WTC11 (cell line): ENCODE data around the gene PTCD3. TPM values are rescaled to one million over a fixed set of nuclear protein-coding genes. Genes with fewer than 3 reads are reported as not detected.

Experiments used
- ATAC-seq: fragments of 200-7000 bp; cut with Tn5 transposase; 2 replicates; pipeline ENCODE4 v1.10.0; 2021; ENCODE audit warnings: mild to moderate bottlenecking, moderate library complexity
- CTCF ChIA-PET: fragments of 300-600 bp; sonication (Branson Sonifier 250); formaldehyde crosslinking; loops from one replicate; lab custom pipeline; 2021; ENCODE audit warnings: antibody characterized with exemption; lab: Charles Lee
- POLR2A ChIA-PET: fragments of 350-600 bp; sonication (Branson Sonifier 250); formaldehyde crosslinking; loops from one replicate; lab custom pipeline; 2021; ENCODE audit warnings: antibody characterized with exemption; lab: Charles Lee
- DNase-seq: peaks from one replicate; pipeline ENCODE4 v3.0.0; 2021; ENCODE audit warnings: low spot score
- H3K27ac Mint-ChIP-seq: 2 replicates; pipeline ENCODE4 v1.8.0; 2021; ENCODE audit warnings: mixed read lengths
- H3K27me3 Mint-ChIP-seq: 2 replicates; pipeline ENCODE4 v1.8.0; 2021; ENCODE audit warnings: low read depth, mild to moderate bottlenecking, moderate library complexity, mixed read lengths
- H3K36me3 Mint-ChIP-seq: 2 replicates; pipeline ENCODE4 v1.8.0; 2021; ENCODE audit warnings: mixed read lengths
- H3K4me1 Mint-ChIP-seq: 2 replicates; pipeline ENCODE4 v1.8.0; 2022; ENCODE audit warnings: mixed read lengths
- H3K4me3 Mint-ChIP-seq: 2 replicates; pipeline ENCODE4 v1.8.0; 2021; ENCODE audit warnings: mild to moderate bottlenecking, moderate library complexity, mixed read lengths
- H3K9me3 Mint-ChIP-seq: 2 replicates; pipeline ENCODE4 v1.8.0; 2021; ENCODE audit warnings: mixed read lengths
- ATF1 ChIP-seq: sonication (generic); formaldehyde crosslinking; IDR thresholded peaks from 2 replicates; pipeline ENCODE4 v1.8.1; 2023; ENCODE audit warnings: mild to moderate bottlenecking, moderate library complexity, missing genetic modification reagents
- CREM ChIP-seq: sonication (generic); formaldehyde crosslinking; IDR thresholded peaks from 2 replicates; pipeline ENCODE4 v1.8.1; 2022; ENCODE audit warnings: mild to moderate bottlenecking, missing genetic modification reagents, moderate library complexity
- CTCF ChIP-seq: fragments of 200-600 bp; IDR thresholded peaks from 2 replicates; pipeline ENCODE4 v1.8.0; 2022; ENCODE audit warnings: antibody characterized with exemption
- FOXJ3 ChIP-seq: sonication (generic); formaldehyde crosslinking; IDR thresholded peaks from 2 replicates; pipeline ENCODE4 v1.9.0; 2021; ENCODE audit warnings: missing genetic modification reagents, mild to moderate bottlenecking, borderline replicate concordance
- FOXP1 ChIP-seq: sonication (generic); formaldehyde crosslinking; IDR thresholded peaks from 2 replicates; pipeline ENCODE4 v1.8.0; 2022; ENCODE audit warnings: missing genetic modification reagents, mild to moderate bottlenecking, moderate library complexity, borderline replicate concordance
- IRF1 ChIP-seq: sonication (generic); formaldehyde crosslinking; IDR thresholded peaks from 2 replicates; pipeline ENCODE4 v1.8.0; 2023; ENCODE audit warnings: missing genetic modification reagents
- IRF2 ChIP-seq: sonication (generic); formaldehyde crosslinking; IDR thresholded peaks from 2 replicates; pipeline ENCODE4 v1.8.0; 2022; ENCODE audit warnings: low read depth, missing genetic modification reagents, borderline replicate concordance
- KAT7 ChIP-seq: sonication (generic); formaldehyde crosslinking; IDR thresholded peaks from 2 replicates; pipeline ENCODE4 v1.8.1; 2023; ENCODE audit warnings: missing genetic modification reagents, mild to moderate bottlenecking, borderline replicate concordance
- NFE2L1 ChIP-seq: sonication (generic); formaldehyde crosslinking; IDR thresholded peaks from 2 replicates; pipeline ENCODE4 v1.8.1; 2023; ENCODE audit warnings: missing genetic modification reagents
- ZMAT4 ChIP-seq: fragments of 250-450 bp; sonication (Bioruptor Pico); IDR thresholded peaks from 2 replicates; pipeline ENCODE4 v1.9.0; 2021; ENCODE audit warnings: mild to moderate bottlenecking
- ZNF219 ChIP-seq: sonication (generic); formaldehyde crosslinking; IDR thresholded peaks from 2 replicates; pipeline ENCODE4 v1.8.0; 2023; ENCODE audit warnings: missing genetic modification reagents, mild to moderate bottlenecking, borderline replicate concordance
- total RNA-seq: library from RNA; stranded (reverse); gene quantifications from 3 replicates; pipeline ENCODE4 v1.2.3, GENCODE V29; 2021
- TF ChIP-seq, protein P1 (sequence below): sonication (generic); formaldehyde crosslinking; conservative IDR thresholded peaks from 2 replicates; pipeline ENCODE4 v1.8.1; 2023; ENCODE audit warnings: mild to moderate bottlenecking, low read depth, missing genetic modification reagents, moderate library complexity
- TF ChIP-seq, protein P2 (sequence below): sonication (generic); formaldehyde crosslinking; IDR thresholded peaks from 2 replicates; pipeline ENCODE4 v1.8.0; 2022; ENCODE audit warnings: missing genetic modification reagents
- TF ChIP-seq, protein P3 (sequence below): sonication (generic); formaldehyde crosslinking; IDR thresholded peaks from 2 replicates; pipeline ENCODE4 v1.8.0; 2023; ENCODE audit warnings: mild to moderate bottlenecking, missing genetic modification reagents

The PTCD3 gene
- total RNA-seq, 1 experiment from 2014 or later = 192 TPM

DNA sequence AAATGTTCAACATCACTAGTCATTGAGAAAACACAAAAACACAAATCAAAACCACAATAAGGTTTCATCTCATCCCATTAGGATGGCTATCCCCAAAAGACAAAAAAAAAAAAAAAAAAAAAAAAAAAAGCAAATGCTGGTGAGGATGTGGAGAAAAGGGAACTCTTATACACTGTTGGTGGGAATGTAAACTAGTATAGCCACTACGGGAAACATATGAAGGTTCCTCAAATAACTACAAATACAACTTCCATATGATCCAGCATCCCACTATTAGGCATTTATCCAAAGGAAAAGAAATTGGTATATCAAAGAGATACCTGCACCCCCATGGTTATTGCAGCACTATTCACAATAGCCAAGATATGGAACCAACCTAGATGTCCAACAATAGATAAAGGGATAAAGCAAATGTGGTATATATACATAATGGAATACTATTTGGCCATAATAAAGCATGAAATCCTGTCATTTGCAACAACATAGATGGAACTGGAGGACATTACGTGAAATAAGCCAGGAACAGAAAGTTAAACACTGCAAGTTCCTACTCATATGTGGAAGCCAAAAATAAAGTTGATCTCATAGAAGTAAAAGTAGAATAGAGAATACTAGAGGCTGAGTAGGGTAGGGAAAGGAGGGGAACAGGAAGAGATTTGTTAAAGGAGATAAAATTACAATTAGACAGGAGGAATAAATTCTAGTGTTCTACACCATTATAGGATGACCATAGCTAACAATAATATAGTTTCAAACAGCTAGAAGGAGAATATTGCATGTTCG is 8.7 kb upstream of the PTCD3 start:
- Mint-ChIP-seq H3K4me1 (no peaks in the 10 kb centered on the region), H3K9me3 (no peaks in the 10 kb centered on the region), H3K4me3 (no peak overlapping the region), H3K27ac (no peak overlapping the region), H3K36me3 (peaks cover 50% of the 10 kb centered on the region), H3K27me3 (no peaks in the 10 kb centered on the region)
- CTCF ChIA-PET = interaction anchor here (1.1 kb wide), 1 partner anchor 9 kb away, joined by 7 read pairs; no protein-coding TSS in a partner anchor
- DNase-seq (no peak), ATAC-seq (no peak)
- no peak for TF ChIP-seq KAT7
- TF ChIP-seq ZNF219 (CRISPR knock-in tag) = no peak
- no peak for TF ChIP-seq NFE2L1 (CRISPR knock-in tag)
- no peak for TF ChIP-seq CTCF
- TF ChIP-seq, protein P1, sequence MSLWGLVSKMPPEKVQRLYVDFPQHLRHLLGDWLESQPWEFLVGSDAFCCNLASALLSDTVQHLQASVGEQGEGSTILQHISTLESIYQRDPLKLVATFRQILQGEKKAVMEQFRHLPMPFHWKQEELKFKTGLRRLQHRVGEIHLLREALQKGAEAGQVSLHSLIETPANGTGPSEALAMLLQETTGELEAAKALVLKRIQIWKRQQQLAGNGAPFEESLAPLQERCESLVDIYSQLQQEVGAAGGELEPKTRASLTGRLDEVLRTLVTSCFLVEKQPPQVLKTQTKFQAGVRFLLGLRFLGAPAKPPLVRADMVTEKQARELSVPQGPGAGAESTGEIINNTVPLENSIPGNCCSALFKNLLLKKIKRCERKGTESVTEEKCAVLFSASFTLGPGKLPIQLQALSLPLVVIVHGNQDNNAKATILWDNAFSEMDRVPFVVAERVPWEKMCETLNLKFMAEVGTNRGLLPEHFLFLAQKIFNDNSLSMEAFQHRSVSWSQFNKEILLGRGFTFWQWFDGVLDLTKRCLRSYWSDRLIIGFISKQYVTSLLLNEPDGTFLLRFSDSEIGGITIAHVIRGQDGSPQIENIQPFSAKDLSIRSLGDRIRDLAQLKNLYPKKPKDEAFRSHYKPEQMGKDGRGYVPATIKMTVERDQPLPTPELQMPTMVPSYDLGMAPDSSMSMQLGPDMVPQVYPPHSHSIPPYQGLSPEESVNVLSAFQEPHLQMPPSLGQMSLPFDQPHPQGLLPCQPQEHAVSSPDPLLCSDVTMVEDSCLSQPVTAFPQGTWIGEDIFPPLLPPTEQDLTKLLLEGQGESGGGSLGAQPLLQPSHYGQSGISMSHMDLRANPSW (CRISPR knock-in tag) = no peak
- TF ChIP-seq ATF1 (CRISPR knock-in tag) = no peak
- TF ChIP-seq, protein P2, sequence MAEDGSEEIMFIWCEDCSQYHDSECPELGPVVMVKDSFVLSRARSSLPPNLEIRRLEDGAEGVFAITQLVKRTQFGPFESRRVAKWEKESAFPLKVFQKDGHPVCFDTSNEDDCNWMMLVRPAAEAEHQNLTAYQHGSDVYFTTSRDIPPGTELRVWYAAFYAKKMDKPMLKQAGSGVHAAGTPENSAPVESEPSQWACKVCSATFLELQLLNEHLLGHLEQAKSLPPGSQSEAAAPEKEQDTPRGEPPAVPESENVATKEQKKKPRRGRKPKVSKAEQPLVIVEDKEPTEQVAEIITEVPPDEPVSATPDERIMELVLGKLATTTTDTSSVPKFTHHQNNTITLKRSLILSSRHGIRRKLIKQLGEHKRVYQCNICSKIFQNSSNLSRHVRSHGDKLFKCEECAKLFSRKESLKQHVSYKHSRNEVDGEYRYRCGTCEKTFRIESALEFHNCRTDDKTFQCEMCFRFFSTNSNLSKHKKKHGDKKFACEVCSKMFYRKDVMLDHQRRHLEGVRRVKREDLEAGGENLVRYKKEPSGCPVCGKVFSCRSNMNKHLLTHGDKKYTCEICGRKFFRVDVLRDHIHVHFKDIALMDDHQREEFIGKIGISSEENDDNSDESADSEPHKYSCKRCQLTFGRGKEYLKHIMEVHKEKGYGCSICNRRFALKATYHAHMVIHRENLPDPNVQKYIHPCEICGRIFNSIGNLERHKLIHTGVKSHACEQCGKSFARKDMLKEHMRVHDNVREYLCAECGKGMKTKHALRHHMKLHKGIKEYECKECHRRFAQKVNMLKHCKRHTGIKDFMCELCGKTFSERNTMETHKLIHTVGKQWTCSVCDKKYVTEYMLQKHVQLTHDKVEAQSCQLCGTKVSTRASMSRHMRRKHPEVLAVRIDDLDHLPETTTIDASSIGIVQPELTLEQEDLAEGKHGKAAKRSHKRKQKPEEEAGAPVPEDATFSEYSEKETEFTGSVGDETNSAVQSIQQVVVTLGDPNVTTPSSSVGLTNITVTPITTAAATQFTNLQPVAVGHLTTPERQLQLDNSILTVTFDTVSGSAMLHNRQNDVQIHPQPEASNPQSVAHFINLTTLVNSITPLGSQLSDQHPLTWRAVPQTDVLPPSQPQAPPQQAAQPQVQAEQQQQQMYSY (CRISPR knock-in tag) = no peak
- TF ChIP-seq ZMAT4 (CRISPR knock-in tag) = no peak
- no peak for TF ChIP-seq FOXJ3
- no peak for TF ChIP-seq CREM
- no peak for TF ChIP-seq IRF1 (CRISPR knock-in tag)
- no peak for TF ChIP-seq IRF2 (CRISPR knock-in tag)
- TF ChIP-seq FOXP1 (CRISPR knock-in tag) = no peak
- TF ChIP-seq, protein P3, sequence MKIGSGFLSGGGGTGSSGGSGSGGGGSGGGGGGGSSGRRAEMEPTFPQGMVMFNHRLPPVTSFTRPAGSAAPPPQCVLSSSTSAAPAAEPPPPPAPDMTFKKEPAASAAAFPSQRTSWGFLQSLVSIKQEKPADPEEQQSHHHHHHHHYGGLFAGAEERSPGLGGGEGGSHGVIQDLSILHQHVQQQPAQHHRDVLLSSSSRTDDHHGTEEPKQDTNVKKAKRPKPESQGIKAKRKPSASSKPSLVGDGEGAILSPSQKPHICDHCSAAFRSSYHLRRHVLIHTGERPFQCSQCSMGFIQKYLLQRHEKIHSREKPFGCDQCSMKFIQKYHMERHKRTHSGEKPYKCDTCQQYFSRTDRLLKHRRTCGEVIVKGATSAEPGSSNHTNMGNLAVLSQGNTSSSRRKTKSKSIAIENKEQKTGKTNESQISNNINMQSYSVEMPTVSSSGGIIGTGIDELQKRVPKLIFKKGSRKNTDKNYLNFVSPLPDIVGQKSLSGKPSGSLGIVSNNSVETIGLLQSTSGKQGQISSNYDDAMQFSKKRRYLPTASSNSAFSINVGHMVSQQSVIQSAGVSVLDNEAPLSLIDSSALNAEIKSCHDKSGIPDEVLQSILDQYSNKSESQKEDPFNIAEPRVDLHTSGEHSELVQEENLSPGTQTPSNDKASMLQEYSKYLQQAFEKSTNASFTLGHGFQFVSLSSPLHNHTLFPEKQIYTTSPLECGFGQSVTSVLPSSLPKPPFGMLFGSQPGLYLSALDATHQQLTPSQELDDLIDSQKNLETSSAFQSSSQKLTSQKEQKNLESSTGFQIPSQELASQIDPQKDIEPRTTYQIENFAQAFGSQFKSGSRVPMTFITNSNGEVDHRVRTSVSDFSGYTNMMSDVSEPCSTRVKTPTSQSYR = no peak
- POLR2A ChIA-PET = no interaction called here
